Activated CD4-positive, alpha-beta T cell treated with anti-CD3 and anti-CD28 coated beads for 36 hours (primary cell): ENCODE measurements around the gene EPHB1. TPM values are rescaled to one million over a fixed set of nuclear protein-coding genes. Genes with fewer than 3 reads are reported as not detected.

ENCODE experiments used
- ATAC-seq: fragments of 200-7000 bp; cut with Tn5 transposase; one replicate; pipeline ENCODE4 v1.10.0; 2021; ENCODE audit warnings: mild to moderate bottlenecking, moderate library complexity
- CTCF ChIA-PET: fragments of 350-600 bp; sonication (Branson Sonifier 250); formaldehyde crosslinking; loops from one replicate; lab custom pipeline; 2021; ENCODE audit warnings: antibody characterized with exemption; lab: Charles Lee
- POLR2A ChIA-PET: fragments of 350-600 bp; sonication (Branson Sonifier 250); formaldehyde crosslinking; loops from one replicate; lab custom pipeline; 2021; ENCODE audit warnings: antibody characterized with exemption, inconsistent platforms; lab: Charles Lee
- DNase-seq: peaks from one replicate; pipeline ENCODE4 v3.0.0-alpha.2; 2020
- H3K27ac Mint-ChIP-seq: one replicate; pipeline ENCODE4 v1.8.0; 2021; ENCODE audit warnings: mixed read lengths
- H3K27me3 Mint-ChIP-seq: one replicate; pipeline ENCODE4 v1.8.0; 2021; ENCODE audit warnings: mixed read lengths
- H3K36me3 Mint-ChIP-seq: one replicate; pipeline ENCODE4 v1.8.0; 2021; ENCODE audit warnings: low read depth, mixed read lengths
- H3K4me1 Mint-ChIP-seq: one replicate; pipeline ENCODE4 v1.8.0; 2021; ENCODE audit warnings: mixed read lengths
- H3K4me3 Mint-ChIP-seq: one replicate; pipeline ENCODE4 v1.8.0; 2021; ENCODE audit warnings: mild to moderate bottlenecking, moderate library complexity, mixed read lengths
- H3K9me3 Mint-ChIP-seq: one replicate; pipeline ENCODE4 v1.8.0; 2021; ENCODE audit warnings: low read depth, mixed read lengths
- intact Hi-C, 2 experiments: fragments of 100-400 bp; cut with DNase I in 1 of 2; cut with micrococcal nuclease in 1 of 2; formaldehyde crosslinking; loops; one replicate each; pipeline versions ENCODE4 v1.14.2 to v1.15.1; 2022 to 2024; cut with DNase I, micrococcal nuclease
- total RNA-seq, 2 experiments: library from RNA; stranded (reverse); gene quantifications; one replicate each; pipeline ENCODE4 v1.2.3, GENCODE V29; 2021

Gene EPHB1
- total RNA-seq, 2 experiments from 2014 or later: 0.60 to 0.98 TPM

GRCh38 chr3:135237371-135238143 lies 442.5 kb downstream of the EPHB1 start:
- Mint-ChIP-seq H3K36me3 (no peaks in the 10 kb centered on the region), H3K9me3 (no peaks in the 10 kb centered on the region), H3K27ac (no peak overlapping the region), H3K4me1 (no peaks in the 10 kb centered on the region), H3K27me3 (no peaks in the 10 kb centered on the region), H3K4me3 (no peak overlapping the region)
- CTCF ChIA-PET: no interaction called here
- intact Hi-C loops: no loop called here
- POLR2A ChIA-PET: no interaction called here
- ATAC-seq: no peak
- DNase-seq: no peak

DNA sequence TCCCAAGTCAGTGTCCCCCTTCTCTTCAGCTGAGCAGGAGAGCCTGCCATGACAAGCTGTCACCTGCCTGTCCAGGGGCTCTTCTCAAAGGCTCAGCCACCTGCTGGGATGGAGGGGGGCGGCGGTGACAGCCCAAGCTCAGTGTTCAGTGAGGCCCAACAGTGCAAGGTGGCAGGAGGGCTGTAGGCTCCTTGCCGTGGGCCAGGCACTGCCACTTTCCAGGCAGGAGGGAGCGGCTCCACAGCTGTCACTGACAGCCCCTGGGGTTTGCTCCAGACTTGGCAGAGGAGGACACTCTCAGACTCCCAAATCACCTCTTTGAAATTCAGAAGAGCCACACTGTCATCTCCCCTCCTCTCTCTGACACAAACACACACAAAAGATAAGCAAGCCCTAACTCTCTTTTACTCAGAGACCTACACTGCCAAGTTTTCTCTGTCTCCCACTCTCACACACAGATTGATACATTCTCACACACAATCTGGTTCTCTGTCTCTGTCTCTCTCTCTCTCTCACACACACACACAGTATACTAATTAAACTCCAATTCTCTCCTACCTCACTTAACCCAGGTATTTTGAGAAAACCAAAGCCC lies 443.3 kb downstream of the EPHB1 start:
- CTCF ChIA-PET: no interaction called here
- no peak for ATAC-seq

DNA sequence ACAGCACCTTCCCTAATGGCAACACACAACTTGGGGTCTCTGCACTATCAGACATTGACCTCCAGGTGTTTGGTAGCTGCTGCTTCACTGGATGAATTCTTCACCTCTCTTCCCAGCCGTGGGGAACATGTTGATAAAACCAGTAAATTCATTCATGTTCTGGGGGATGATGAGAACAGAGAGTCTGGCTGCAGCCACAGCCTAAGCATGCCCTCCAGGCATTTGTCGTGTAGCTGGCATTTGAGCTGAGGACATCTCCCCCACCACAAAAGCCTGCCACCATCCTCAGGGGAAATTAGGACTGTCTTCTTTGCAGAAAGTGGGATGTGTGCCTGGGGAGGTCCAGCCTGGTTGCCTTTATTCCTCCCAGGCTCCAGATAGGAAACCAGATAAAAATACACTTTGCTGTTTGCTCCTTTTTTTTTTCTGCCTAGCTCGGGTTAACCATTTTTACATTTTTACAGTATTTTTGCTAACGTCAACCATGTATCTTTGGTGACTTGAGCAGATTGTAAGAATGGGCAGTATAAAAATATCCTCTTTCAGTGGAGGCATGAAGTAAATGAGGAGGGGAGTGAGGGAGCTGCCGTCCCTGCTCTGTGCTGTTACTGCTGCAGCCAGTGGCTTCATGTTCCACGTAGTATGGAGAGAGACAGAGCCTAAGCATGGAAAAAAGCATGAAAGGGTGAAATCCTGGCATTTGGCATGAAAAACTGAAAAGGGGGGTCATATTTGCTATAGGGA lies 444.0 kb downstream of the EPHB1 start:
- no peaks in the 10 kb centered on the region for H3K4me1 Mint-ChIP-seq
- no peaks in the 10 kb centered on the region for H3K36me3 Mint-ChIP-seq
- ATAC-seq (no peak), DNase-seq (no peak)
- ChIA-PET POLR2A (no interaction called here), CTCF (no interaction called here)
- H3K27me3 Mint-ChIP-seq: no peaks in the 10 kb centered on the region
- intact Hi-C loops: no loop called here
- H3K27ac Mint-ChIP-seq: no peak overlapping the region
- H3K9me3 Mint-ChIP-seq: no peaks in the 10 kb centered on the region
- H3K4me3 Mint-ChIP-seq: no peak overlapping the region

More for the DNA sequence above, 443.3 kb downstream of the EPHB1 start:
- Mint-ChIP-seq H3K4me3 (no peak overlapping the region), H3K27me3 (no peaks in the 10 kb centered on the region), H3K36me3 (no peaks in the 10 kb centered on the region), H3K27ac (no peak overlapping the region), H3K9me3 (no peaks in the 10 kb centered on the region), H3K4me1 (no peaks in the 10 kb centered on the region)
- DNase-seq: no peak
- POLR2A ChIA-PET: no interaction called here
- intact Hi-C loops: no loop called here

GRCh38 chr3:135239615-135239884 lies 444.5 kb downstream of the EPHB1 start:
- no peak for DNase-seq
- Mint-ChIP-seq H3K27ac (no peak overlapping the region), H3K27me3 (no peaks in the 10 kb centered on the region), H3K4me3 (no peak overlapping the region), H3K4me1 (no peaks in the 10 kb centered on the region), H3K36me3 (no peaks in the 10 kb centered on the region), H3K9me3 (no peaks in the 10 kb centered on the region)
- intact Hi-C loops: no loop called here
- ATAC-seq: no peak
- ChIA-PET POLR2A (no interaction called here), CTCF (no interaction called here)

GRCh38 chr3:135240426-135240825 lies 445.4 kb downstream of the EPHB1 start:
- intact Hi-C loops: loop anchor here in 1 of 2 experiments (1.0 kb wide), 1 partner anchor 445 kb away; the partner anchor contains the start of gene EPHB1
- CTCF ChIA-PET: no interaction called here
- no peaks in the 10 kb centered on the region for H3K36me3 Mint-ChIP-seq

DNA sequence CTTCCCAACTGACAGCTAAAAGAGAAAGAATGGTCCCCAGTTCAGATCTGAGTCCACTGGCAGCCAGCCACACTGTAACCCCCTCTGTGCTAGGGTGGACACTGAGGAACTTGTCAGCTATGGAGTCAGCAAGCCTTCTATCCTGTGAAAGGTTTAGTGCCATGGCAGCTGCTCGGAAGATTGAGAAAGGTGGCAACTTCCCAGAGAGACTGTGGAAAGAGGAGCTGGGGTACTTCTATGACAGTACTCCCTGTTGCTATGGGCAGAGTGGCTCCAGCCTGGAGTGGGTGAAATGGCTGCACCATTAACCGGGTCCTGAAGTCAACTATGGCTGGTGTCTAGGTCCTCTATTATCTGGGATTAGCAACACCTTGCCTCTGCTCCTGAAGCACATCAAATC lies 447.2 kb downstream of the EPHB1 start:
- Mint-ChIP-seq H3K9me3 (no peaks in the 10 kb centered on the region), H3K36me3 (no peaks in the 10 kb centered on the region), H3K4me1 (no peaks in the 10 kb centered on the region), H3K4me3 (no peak overlapping the region), H3K27ac (no peak overlapping the region), H3K27me3 (no peaks in the 10 kb centered on the region)
- intact Hi-C loops: no loop called here
- CTCF ChIA-PET: no interaction called here
- DNase-seq (no peak), ATAC-seq (no peak)
- POLR2A ChIA-PET: interaction anchor here (0.6 kb wide), 1 partner anchor 476 kb away, joined by 3 read pairs; no protein-coding TSS in a partner anchor

More at GRCh38 chr3:135240426-135240825, 445.4 kb downstream of the EPHB1 start:
- no peak overlapping the region for H3K27ac Mint-ChIP-seq
- H3K4me1 Mint-ChIP-seq: no peaks in the 10 kb centered on the region
- DNase-seq (peak; percentile 11), ATAC-seq (no peak)
- no peaks in the 10 kb centered on the region for H3K27me3 Mint-ChIP-seq
- H3K4me3 Mint-ChIP-seq: no peak overlapping the region
- POLR2A ChIA-PET: no interaction called here
- H3K9me3 Mint-ChIP-seq: no peaks in the 10 kb centered on the region

DNA sequence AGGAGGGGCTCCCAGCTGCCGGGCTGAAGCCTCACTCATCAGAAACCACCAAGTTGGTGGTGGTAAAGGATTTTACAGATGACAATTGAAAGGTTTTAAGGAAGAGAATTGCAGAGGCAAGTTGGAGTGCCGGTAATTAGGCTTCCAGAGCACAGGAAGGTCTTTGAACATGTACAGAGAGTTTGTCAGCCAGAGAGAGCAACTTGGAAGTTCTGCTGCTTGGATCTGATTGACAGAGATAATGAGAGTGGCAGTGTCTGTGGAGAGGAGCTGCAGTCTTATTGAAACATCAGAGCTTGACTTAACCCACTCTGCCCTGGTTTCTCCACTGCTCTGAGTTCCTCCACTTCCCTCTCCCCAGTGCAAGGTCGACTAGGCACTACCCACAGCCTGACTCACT lies 448.6 kb downstream of the EPHB1 start:
- no peaks in the 10 kb centered on the region for H3K27me3 Mint-ChIP-seq
- ChIA-PET POLR2A (no interaction called here), CTCF (no interaction called here)
- no peak for ATAC-seq
- H3K4me1 Mint-ChIP-seq: no peaks in the 10 kb centered on the region
- intact Hi-C loops: no loop called here
- no peak overlapping the region for H3K4me3 Mint-ChIP-seq
- no peak for DNase-seq
- no peaks in the 10 kb centered on the region for H3K36me3 Mint-ChIP-seq
- no peaks in the 10 kb centered on the region for H3K9me3 Mint-ChIP-seq
- H3K27ac Mint-ChIP-seq: no peak overlapping the region

DNA sequence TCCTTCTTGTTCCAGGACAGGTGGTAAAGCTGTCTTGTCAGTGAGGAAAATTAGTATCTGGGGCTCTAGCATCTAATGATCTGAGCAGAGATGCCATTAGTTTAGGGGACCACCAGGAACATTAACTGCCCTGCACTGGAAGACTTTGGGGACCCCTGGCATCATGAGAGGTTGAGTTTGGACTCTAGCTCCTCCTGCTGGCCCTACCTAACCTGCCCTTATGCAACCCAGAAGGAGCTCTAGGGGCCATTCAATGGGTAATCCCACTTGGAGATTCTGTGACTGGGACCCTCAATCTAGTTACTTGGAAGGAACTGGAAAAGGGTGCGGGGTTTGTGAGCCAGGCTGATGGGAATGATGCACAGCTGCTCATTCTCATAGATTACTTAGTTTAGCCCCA lies 451.0 kb downstream of the EPHB1 start:
- intact Hi-C loops: no loop called here
- POLR2A ChIA-PET: no interaction called here

GRCh38 chr3:135248213-135248612 lies 453.2 kb downstream of the EPHB1 start:
- ATAC-seq: no peak
- Mint-ChIP-seq H3K36me3 (no peaks in the 10 kb centered on the region), H3K27me3 (no peaks in the 10 kb centered on the region), H3K4me1 (no peaks in the 10 kb centered on the region), H3K27ac (no peak overlapping the region), H3K9me3 (no peaks in the 10 kb centered on the region), H3K4me3 (no peak overlapping the region)
- intact Hi-C loops: no loop called here
- no peak for DNase-seq
- CTCF ChIA-PET: no interaction called here
- POLR2A ChIA-PET: no interaction called here

More for the DNA sequence above, 451.0 kb downstream of the EPHB1 start:
- H3K9me3 Mint-ChIP-seq: no peaks in the 10 kb centered on the region
- H3K36me3 Mint-ChIP-seq: no peaks in the 10 kb centered on the region
- no peak for DNase-seq
- CTCF ChIA-PET: interaction anchor here (0.7 kb wide), 1 partner anchor 559 kb away, joined by 3 read pairs; no protein-coding TSS in a partner anchor
- no peaks in the 10 kb centered on the region for H3K27me3 Mint-ChIP-seq
- H3K4me3 Mint-ChIP-seq: no peak overlapping the region
- no peak for ATAC-seq
- no peak overlapping the region for H3K27ac Mint-ChIP-seq
- H3K4me1 Mint-ChIP-seq: no peaks in the 10 kb centered on the region

GRCh38 chr3:135249186-135249585 lies 454.1 kb downstream of the EPHB1 start:
- Mint-ChIP-seq H3K9me3 (no peaks in the 10 kb centered on the region), H3K27ac (no peak overlapping the region), H3K27me3 (no peaks in the 10 kb centered on the region), H3K36me3 (no peaks in the 10 kb centered on the region), H3K4me1 (no peaks in the 10 kb centered on the region), H3K4me3 (no peak overlapping the region)
- ATAC-seq (no peak), DNase-seq (no peak)
- ChIA-PET POLR2A (no interaction called here), CTCF (no interaction called here)
- intact Hi-C loops: no loop called here

DNA sequence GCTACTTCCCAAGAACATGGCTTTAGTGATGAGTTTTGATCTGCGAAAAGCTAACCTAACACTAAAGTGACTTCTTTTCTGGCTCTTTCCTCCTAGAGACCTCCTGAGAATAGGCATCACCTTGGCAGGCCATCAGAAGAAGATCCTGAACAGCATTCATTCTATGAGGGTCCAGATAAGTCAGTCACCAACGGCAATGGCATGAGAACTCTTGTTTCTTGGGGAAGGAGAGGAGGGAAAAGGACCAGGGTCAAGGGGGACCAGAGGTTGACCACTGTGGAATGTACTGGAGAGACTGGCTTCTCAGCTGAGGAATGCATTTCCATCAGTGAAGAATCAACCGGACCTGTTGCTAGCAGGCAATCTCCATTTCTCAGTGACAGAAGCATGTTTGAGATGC lies 463.9 kb downstream of the EPHB1 start:
- DNase-seq (no peak), ATAC-seq (no peak)
- H3K27me3 Mint-ChIP-seq: peaks cover 2% of the 10 kb centered on the region
- H3K27ac Mint-ChIP-seq: no peak overlapping the region
- H3K4me3 Mint-ChIP-seq: no peak overlapping the region
- no peaks in the 10 kb centered on the region for H3K9me3 Mint-ChIP-seq
- intact Hi-C loops: no loop called here
- ChIA-PET POLR2A (no interaction called here), CTCF (no interaction called here)
- H3K4me1 Mint-ChIP-seq: no peaks in the 10 kb centered on the region
- no peaks in the 10 kb centered on the region for H3K36me3 Mint-ChIP-seq

DNA sequence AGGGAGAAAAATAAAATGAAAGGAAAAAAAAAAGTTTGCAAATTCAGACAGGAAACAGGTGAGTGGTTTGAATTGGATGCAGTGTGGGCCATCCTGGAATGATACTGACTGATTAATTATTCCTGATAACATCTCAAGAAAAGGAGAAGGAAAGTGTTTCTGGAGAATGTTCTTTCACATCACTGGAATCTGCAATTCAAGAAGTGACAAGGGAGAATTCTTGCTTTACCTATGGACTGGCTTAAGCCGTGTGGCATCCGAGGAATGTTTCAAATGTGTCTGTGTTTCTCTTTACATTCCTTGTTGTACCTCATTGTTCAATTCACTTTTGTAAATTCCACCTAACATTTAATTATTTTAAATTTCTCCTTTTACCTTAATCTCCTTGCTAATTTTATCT lies 465.0 kb downstream of the EPHB1 start:
- Mint-ChIP-seq H3K9me3 (no peaks in the 10 kb centered on the region), H3K4me3 (no peak overlapping the region), H3K27me3 (peaks cover 4% of the 10 kb centered on the region), H3K4me1 (no peaks in the 10 kb centered on the region), H3K36me3 (no peaks in the 10 kb centered on the region), H3K27ac (no peak overlapping the region)
- ATAC-seq (no peak), DNase-seq (no peak)
- intact Hi-C loops: no loop called here
- ChIA-PET CTCF (no interaction called here), POLR2A (no interaction called here)
